ENCODE measurements around the gene TIE1. TPM values are rescaled to one million over a fixed set of nuclear protein-coding genes. Genes with fewer than 3 reads are reported as not detected.
A peak's percentile ranks its signal among the peaks of the same experiment; 100 is the strongest.

TIE1 gene
- total and polyA plus RNA-seq, 2 of the 13 experiments (the other 11 are each of a cell fraction or from before 2014, with no cell fraction given) = 0.58 to 0.84 TPM

- TF ChIP-seq REST (IDR thresholded peaks at IDR 0.05; ENCODE audit: borderline replicate concordance in 1 of 2, low read depth in 1 of 2, low read length in 2 of 2) (no peak), CBX5 (CRISPR knock-in tag; IDR thresholded peaks at IDR 0.05; ENCODE audit: borderline replicate concordance) (no peak), POLR2G (IDR thresholded peaks at IDR 0.05; ENCODE audit: low read depth, low read length) (no peak), MXD1 (CRISPR knock-in tag; IDR thresholded peaks at IDR 0.05) (no peak), HOXA5 (CRISPR knock-in tag; IDR thresholded peaks at IDR 0.05) (no peak), RNF2 (conservative IDR thresholded peaks at IDR 0.05; ENCODE audit: low read depth) (no peak), ZNF414 (CRISPR knock-in tag; IDR thresholded peaks at IDR 0.05) (no peak), FOXA3 (CRISPR knock-in tag; IDR thresholded peaks at IDR 0.05) (peak; percentile 48; the same call in 1 of the 2 replicates), AHR (CRISPR knock-in tag; IDR thresholded peaks at IDR 0.05) (no peak), ZNF580 (CRISPR knock-in tag; IDR thresholded peaks at IDR 0.05; ENCODE audit: borderline replicate concordance, low read depth) (no peak), TRIM24 (CRISPR knock-in tag; IDR thresholded peaks at IDR 0.05) (no peak), UBTF (CRISPR knock-in tag; IDR thresholded peaks at IDR 0.05) (no peak), KAT7 (CRISPR knock-in tag; IDR thresholded peaks at IDR 0.05; ENCODE audit: borderline replicate concordance) (no peak), SP1 (IDR thresholded peaks at IDR 0.05) (no peak), SP1 (CRISPR knock-in tag; IDR thresholded peaks at IDR 0.05) (no peak), CHCHD3 (CRISPR knock-in tag; IDR thresholded peaks at IDR 0.05) (no peak), SUZ12 (IDR thresholded peaks at IDR 0.05; ENCODE audit: low read depth, low read length) (no peak), PHF8 (CRISPR knock-in tag; IDR thresholded peaks at IDR 0.05) (peak; percentile 32; the same call in 1 of the 2 replicates), ZNF280B (CRISPR knock-in tag; IDR thresholded peaks at IDR 0.05; ENCODE audit: borderline replicate concordance) (no peak), HMG20A (CRISPR knock-in tag; IDR thresholded peaks at IDR 0.05; ENCODE audit: borderline replicate concordance) (peak; percentile 31; the same call in 1 of the 2 replicates), ZNF550 (CRISPR knock-in tag; IDR thresholded peaks at IDR 0.05; ENCODE audit: borderline replicate concordance) (no peak)
Observed at GRCh38 chr1:43285269-43285990, 15.4 kb upstream of the TIE1 start, which contains the start of gene C1orf210 (continued).

Measured in HepG2 (cell line).